GM15510 (cell line): Measurements from ENCODE around the gene WDR81.

ENCODE experiments used
- POLR2A ChIP-seq: IDR thresholded peaks from 3 replicates; pipeline ENCODE4 v1.6.1; 2011; ENCODE audit warnings: borderline replicate concordance; ENCODE audit not compliant: insufficient read length; ENCODE audit errors: extremely low read depth

Gene WDR81

GRCh38 chr17:1776328-1776727 lies 51.8 kb downstream of the WDR81 start:
- TF ChIP-seq POLR2A: no peak

GRCh38 chr17:1776857-1777256 lies 52.4 kb downstream of the WDR81 start:
- TF ChIP-seq POLR2A: no peak

- no peak for TF ChIP-seq POLR2A
Observed at GRCh38 chr17:1779571-1780131, 55.1 kb downstream of the WDR81 start.

GRCh38 chr17:1782171-1782567 lies 57.7 kb downstream of the WDR81 start:
- TF ChIP-seq POLR2A: no peak

- TF ChIP-seq POLR2A: no peak
Observed at GRCh38 chr17:1783271-1783670, 58.8 kb downstream of the WDR81 start.

GRCh38 chr17:1783834-1784611 lies 59.5 kb downstream of the WDR81 start:
- no peak for TF ChIP-seq POLR2A

GRCh38 chr17:1785930-1786329 lies 61.4 kb downstream of the WDR81 start:
- TF ChIP-seq POLR2A: no peak

GRCh38 chr17:1786708-1787107 lies 62.2 kb downstream of the WDR81 start:
- TF ChIP-seq POLR2A: no peak

GRCh38 chr17:1787301-1787902 lies 62.9 kb downstream of the WDR81 start:
- TF ChIP-seq POLR2A: no peak
